HG02588 (cell line): ENCODE data around the gene GPR176.

Experiments
- ATAC-seq: cut with Tn5 transposase; IDR thresholded peaks from one replicate; pipeline ENCODE4 v1.9.1; 2021; ENCODE audit warnings: mild to moderate bottlenecking, moderate library complexity; ENCODE audit not compliant: unreplicated experiment

GPR176 gene

DNA sequence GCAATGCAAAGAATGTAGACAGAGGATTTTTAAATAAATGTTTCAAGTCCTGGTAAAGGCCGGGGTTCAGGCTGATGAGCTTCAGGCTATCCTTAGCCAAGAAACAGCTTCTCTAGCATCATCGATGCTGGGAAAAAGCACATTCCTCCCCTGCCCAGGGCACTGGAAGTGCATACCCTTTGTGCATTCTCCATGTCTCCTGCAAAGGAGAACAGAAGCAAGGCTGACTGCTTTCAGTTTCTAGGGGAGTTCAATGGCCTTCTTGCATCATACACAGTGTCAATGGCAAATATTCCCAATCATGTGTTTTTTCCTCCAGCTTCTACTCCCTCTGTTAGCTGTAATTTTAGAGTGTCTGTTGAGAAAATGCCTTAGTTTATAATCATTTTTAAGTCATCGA lies 59.9 kb downstream of the GPR176 start:
- no peak for ATAC-seq

DNA sequence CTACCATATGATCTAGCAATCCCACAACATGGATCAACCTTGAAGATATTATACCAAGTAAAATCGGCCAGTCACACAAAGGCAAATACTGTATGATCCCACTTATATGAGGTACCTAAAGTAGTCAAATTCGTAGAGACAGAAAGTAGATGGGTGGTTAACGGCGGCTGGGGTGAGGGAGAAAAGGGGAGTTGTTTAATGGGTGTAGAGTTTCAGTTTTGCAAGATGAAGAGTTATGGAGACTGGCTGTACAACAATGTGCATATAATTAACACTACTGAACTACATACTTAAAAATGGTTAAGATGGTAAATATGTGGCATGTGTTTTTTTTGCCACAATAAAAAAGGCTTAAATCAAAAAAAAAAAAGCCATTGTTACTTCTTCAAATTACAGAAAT lies 60.4 kb downstream of the GPR176 start:
- ATAC-seq: no peak

DNA sequence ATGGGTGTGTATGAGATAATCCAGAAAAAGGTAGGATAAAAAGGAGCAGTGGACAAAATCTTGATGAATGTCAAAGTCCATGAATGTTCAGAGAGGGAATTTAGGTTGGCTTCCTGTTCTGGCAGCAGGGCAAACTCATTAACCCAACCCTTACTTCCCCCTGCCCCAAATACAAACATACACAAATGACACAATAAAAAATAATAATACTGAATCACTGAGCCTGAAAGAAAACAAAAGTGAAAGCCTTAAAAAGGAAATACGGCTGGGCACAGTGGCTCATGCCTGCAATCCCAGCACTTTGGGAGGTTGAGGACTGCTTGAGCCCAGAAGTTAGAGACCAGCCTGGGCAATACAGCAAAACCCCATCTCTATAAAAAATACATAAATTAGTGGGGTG lies 62.9 kb downstream of the GPR176 start:
- ATAC-seq: no peak

DNA sequence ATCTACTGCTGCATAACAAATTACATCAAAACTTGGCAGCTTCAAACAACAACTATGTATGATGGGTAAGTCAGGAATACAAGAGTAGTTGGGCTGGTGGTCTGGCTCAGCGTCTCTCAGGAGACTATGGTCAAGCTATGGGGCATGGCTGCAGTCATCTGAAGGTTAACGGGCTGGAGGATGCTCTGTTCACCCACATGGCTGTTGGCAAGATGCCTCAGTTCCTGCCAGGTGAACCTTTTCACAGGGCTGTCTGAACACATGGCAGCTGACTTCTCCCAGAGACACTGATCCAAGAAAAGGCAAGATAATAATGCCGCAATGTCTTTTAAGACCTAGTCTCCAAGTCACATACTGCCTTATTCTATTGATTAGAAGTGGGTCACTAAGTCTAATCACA lies 63.7 kb downstream of the GPR176 start:
- no peak for ATAC-seq

DNA sequence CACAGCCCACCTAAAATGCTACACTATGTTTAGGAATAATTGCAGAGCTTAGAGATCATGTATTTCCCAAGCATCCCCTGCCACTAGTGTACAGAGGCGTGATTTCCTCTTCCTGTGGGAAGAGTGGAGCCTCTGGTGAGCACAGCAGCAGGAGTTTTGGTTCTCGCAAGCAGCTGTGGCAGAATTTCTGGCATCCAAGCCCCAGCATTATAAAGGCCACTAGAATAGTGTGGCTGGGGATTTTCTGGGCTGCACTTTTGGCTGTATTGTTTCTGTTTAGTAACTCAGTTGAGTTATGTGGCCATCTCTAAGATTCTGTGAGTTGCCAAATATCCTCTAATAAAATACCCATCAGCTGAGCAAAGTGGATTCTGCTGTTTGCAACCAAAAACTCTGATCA lies 64.7 kb downstream of the GPR176 start:
- no peak for ATAC-seq

DNA sequence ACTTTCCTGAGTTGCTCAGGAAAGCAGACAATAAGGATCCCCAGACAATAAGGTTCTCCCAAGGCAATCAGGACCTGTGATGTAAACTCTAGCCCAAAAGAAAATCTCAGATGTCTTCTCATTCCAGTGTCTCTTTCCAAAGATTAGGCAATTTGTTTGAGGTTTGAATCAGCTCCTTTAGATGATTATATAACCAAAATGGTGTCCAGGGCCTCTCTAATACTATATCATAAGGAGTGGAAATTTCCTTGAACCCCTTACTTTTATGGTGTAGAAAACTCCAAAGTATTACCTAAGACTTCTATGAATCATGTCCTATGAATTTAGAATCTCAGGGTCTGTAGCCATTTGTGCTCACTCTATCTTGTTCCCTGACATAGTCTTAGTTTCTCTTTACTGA lies 65.9 kb downstream of the GPR176 start:
- ATAC-seq: no peak

DNA sequence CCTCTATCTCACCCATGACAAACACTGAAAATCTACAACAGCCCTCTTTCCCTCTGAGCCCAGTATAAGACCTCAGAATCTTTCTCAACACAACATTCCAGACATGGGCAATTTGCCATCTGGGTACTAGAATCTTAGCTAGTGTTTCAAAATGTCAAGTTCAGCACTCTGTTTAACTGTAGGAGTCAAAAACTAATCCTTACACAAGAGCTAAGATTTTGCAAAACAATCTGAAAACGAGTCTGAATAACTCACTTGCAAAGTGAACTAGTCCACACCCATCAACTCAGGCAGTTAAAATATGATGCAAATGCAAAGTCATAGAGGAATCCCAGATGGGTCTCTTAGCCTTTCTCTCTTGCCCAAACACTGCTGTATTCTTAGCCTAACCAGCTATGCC lies 67.8 kb downstream of the GPR176 start:
- ATAC-seq: no peak

DNA sequence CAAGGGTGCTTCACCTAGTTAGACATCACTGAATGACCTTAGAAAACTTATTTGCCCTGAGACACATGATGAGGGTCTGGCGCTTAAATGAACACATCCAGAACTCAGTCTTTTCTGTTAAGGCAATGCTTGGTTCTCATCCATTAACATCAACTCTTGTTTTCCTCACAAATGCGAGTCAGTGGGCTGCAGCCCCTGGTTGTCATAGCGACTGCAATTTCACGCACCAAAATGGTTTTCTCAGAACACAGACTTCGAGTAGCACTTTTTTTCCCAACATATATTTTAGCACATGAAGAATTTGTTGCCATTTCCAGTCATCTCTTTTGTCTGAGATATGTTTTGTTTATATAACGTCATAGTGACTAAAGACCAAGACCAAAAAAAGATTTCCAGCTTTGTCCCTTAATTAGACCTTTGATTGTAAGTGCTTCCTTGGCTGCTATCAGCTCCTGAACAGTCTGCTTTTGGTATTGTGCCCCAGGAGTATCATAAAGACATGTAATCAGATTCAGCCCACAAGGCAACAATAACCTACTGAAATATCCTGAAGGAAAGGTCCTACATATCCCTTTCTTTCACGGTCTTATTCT lies 68.5 kb downstream of the GPR176 start:
- no peak for ATAC-seq

DNA sequence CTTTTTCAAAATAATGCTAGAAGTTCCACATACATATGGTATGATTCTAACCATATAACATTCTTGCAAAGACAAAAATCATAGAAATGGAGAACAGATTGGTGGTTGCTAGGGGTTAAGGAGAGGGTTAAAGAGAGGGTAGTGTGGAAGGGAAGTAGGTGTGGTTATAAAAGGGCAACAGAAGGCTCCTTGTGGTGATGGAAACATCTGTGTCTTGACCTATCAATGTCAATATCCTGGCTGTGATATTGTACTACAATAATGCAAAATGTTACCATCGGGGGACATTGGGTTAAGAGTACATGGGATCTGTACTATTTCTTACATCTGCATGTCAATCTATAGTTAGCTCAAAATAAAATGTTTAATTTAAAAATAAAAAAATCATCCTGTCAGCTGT lies 69.6 kb downstream of the GPR176 start:
- no peak for ATAC-seq

DNA sequence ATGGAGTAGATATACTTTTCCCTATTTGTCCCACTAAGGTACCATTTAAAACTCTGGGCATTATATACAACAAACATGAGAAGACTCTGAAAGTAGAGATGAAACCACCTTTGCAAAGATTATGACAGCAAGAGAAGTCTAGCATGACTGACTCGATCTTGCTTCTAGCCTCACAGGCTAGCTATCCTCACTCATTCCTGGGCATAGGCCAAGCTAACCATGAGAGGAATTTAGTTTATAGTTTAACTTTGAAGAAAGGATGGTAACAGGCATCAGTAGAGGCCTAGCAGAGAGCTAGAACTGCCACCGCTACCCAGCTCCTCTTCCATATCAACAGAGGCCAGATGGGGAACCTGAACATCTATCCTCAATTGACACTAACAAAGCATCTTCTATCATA lies 74.0 kb downstream of the GPR176 start:
- ATAC-seq: no peak

DNA sequence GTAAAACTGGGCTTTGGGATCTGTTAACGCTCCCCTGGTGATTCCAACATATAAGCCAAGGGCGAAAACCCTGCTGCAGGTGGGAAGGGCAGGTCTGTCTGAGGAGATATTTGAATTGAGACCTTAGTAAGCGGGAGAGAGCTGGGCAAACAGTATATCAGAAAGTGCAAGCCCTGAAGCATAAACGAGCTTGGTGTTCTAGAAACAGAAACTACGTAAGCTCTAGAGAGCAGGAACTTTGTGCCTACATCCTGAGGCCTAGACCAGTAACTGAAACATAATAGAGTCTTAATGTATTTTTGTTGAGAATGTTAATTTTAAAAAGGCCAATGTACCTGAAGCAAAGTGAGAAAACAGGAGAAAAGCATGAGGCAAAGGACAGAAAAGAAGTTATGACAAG lies 74.5 kb downstream of the GPR176 start:
- ATAC-seq: no peak

DNA sequence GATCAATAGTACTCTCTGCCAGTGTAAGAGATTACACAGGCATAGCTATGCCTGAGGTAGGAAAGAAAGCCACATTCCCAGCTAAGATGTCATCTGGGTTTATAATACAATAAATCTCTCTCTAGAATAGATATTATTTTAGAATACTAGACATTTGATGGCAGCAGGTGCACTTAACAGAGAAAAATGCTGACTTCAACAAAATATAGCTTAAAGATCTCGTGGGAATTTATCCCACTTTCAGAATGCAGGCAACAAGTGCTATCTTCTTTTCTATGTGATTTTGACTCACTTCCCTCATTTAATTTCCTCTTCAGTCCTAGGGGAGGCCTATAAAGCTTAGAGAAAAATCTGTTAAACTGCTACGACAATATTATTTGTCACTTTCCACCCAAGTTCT lies 76.5 kb downstream of the GPR176 start:
- ATAC-seq: no peak

DNA sequence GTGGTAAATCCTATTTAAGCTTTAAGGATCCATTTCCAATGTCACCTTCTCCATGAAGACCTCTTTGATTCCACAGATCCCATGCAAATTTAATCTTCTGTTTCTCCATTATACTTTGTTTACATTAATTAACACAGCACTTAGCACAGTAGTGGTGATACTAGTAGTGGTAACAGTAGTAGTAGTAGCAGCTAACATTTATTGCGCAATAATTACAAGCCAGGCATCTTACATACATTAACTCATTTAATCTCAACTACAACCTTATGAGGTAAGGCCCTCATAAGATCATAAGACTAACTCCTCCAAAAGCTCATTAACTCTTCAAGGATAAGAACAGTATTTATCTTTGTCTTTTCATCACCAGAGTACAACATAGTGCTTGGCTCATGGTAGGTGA lies 82.6 kb downstream of the GPR176 start:
- ATAC-seq: no peak

DNA sequence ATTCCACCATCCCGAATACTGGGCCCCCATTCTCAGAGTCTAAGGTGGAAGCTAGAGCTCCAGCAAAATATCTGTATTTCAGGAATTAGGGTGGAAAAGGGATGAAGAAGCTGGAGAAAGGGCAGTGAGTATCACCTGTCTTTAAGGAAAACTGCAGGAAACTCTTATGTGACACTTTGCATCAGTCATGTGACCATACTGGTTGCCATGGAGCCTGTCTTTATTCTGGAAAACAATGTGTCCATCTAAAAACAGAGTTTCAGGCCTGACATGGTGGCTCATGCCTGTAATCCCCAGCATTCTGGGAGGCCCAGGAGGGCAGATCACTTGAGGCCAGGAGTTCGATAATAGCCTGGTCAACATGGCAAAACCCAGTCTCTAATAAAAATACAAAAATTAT lies 84.5 kb downstream of the GPR176 start:
- no peak for ATAC-seq

DNA sequence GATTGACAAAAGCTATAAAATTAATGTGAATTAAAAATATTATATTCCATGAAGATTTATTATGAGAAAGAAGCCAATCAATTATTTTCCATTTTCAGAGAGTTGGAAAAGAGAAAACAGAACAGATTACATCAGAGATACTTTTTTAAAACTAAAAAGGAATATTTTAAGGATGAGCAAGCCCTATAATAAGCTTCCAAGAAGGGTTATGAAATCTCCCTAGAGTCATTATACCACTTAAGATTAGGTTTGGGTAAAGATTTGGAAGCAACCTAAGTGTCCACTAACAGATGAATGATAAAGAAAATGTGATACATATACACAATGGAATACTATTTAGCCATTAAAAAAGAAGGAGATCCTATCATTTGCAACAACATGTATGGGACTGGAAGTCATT lies 85.8 kb downstream of the GPR176 start:
- no peak for ATAC-seq

DNA sequence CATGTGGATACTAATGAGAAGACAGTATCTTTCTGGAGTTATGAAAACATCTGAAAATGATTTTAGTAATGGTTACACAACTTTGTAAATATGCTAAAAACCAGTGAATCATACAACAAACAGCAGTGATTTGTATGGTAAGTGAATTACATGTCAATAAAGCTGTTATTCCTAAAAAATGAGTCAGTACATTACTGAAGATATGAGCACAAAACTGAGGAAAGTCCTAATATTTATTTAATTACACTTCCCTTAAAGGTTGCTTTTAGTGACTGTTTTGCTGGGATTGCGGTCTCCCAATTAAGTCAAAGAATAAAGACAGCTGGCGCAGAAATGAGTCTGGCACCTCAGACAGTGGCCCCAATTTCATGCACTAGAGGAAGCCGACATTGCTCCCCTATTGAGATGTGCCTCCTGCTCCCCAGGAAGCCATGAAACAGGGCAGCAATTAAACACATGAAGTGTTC lies 86.5 kb downstream of the GPR176 start:
- ATAC-seq: no peak

DNA sequence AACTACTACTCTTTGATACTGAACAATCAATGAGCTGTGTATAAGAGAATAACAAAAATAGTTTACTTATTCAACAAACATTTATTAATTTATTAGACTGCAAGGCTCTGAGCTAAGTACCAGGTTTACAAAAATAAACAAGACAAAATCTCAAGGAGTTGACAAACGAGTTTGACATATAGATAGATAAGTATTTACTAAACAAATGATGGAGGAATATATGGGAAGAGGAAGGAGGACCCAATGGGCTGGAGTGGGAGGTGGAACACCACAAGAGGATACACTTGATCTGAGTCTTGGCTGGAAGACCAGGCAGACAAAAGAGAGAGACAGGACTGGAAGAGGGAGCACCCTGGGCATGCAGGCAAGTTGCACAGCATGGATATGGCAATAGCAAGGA lies 89.9 kb downstream of the GPR176 start:
- no peak for ATAC-seq

DNA sequence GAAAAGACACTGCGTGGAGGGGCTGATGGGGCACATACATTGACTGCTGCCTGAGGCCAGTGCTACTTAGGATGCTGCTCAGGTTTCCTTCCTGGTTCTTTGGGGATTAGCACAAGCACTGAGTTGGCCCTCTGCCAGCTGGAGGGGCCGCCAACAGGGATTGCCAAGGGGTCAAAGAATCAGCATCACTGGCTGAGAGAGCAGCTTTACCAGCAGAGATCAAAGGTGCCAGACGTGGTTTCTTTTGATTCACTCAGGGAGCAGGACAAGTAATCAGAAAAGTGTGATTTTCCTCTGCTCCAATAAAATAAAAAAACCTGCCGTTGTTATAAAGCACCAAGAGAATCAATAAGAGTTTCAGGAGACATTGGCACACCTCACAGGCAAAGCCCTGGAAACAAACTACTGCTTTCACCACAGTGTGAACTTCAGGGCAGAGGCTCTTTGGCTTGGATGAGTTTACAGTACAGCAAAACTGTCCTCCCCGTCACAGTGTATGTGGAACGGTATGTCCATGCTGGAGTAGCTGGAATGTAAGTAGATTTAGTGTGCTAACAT lies 91.6 kb downstream of the GPR176 start:
- ATAC-seq: no peak

DNA sequence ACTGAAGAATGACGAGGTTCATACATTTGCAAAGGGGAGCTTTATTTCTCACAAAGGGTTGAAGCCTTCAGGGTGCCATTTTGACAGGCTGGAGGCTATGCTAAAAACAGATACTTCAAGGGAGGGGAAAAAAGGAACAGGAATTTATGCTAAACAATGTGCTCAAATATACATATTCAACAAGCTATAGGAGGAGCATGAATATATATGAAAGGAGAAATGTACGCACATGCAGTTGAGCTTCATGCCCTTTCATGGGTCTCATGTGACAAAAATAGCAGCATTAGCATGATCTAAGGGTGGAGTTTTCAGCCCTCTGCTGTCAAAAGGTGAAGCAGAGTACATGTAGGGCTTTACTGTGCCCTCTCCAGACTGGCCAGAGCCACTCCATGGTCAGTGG lies 93.1 kb downstream of the GPR176 start:
- no peak for ATAC-seq

DNA sequence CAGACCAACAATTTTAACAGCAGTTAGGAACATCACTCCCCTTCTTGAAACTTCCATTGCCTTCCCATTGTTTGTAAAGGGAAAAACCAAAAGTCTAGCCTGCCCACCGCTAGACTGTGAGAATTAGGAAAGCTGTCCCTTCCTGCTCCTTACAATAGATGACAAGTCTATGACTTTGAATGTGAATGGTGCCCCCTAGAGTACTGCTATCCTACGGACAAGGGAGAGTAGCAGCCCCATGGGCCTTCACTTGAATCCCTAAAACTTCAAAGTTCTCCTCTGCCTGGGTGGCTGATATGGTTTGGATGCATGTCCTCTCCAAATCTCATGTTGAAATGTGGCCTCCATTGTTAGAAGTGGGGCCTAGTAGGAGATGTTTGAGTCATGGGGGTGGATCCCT lies 96.4 kb downstream of the GPR176 start:
- no peak for ATAC-seq

DNA sequence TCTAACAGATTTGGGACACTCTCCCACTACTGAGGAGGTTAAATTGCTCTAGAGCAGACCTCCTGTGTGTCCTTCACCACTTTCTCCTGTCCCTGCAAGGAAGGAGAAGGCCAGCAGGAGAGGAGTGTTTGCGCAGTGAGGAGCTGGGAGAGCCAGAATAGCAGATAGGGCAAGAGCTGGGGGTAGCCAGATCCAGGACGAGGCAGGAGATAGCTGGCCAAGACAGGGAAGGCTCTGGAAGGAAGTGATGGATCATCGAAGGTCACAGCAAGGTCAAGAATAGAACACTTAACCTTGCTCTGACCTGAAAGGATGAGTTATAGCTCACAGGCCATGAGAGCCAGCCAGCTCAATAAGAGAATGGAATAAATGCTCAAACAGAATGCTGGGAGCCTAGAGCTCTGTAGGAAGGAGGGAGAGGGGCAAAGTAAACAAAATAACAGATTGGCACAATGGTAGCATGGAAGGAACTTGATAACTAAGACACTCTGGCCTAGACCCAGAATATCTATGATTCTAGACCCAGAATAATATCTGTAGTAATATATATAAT lies 99.9 kb downstream of the GPR176 start:
- no peak for ATAC-seq

DNA sequence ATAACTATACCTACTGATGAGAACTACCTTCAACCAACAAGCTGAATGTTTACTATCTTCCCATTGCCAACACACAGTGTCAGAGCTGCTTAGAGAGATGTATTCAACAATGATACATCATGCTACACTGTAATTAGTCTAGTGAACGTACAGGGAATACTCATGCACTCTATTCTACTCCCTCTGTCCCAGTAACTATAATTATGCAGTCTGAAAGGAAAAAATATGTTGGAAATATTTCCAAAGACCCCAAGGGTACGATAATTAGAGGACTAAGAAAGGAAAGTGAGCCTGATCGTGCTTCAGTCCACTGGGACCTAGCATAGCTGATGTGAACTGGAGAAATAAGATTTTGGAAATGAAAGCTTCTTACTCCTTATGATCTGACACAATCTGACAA lies 100.5 kb downstream of the GPR176 start:
- ATAC-seq: no peak

DNA sequence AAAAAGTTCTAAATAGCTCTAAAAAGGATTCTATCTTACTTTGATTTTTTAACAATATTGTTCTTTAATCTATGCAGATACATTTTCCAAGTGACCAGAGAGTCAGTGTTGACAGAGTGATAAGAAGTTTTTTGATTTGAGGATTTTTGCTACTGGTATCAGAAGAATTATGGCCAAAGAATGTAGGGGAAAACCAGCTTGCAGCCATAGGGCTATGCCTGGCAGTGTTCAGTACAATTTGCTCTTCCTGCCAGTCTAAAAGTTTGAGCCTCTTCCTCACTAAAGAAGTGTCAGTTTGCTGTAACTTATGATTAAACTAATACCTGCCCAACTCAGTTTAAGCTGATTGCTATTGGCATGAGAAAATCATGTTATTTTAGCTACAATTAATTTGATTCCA lies 102.2 kb downstream of the GPR176 start:
- no peak for ATAC-seq
